Measurements from ENCODE around the gene GIMAP7.
"Not testable (repeated sequence)": the region's sequence is repeated elsewhere in the genome, so short reads cannot be mapped to it uniquely, and the experiment has no call there.

GIMAP7 gene

DNA sequence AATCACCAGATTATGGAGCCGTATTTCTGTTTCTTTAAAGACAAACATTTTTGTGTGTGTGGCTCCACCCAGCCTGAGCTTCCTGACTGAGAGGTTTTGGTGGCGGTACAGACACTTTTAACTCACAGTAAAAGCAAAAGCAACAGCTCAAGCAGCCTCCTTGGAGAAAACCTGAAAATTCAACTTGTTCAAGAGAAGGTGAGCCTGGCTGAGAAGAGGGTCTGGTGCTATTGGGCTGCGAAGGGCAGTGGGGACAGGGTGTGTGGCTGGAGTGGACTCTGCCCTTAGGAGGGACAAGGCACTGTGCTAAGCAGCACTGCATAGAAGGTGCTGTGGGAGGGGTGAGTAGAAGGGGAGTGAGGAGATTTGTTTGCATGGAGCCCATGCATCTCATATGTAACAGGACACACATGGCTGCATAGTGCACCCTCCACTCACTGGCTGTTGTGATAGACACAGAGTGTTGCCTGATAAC is at the start of gene GIMAP7:
Gene GIMAP7 (plus strand): TSS at position 125 of the 475 bp plus-strand sequence. CDS start 5,103 bp downstream, outside the sequence.
- DNase-seq: peak; percentile 46 to 54

DNA sequence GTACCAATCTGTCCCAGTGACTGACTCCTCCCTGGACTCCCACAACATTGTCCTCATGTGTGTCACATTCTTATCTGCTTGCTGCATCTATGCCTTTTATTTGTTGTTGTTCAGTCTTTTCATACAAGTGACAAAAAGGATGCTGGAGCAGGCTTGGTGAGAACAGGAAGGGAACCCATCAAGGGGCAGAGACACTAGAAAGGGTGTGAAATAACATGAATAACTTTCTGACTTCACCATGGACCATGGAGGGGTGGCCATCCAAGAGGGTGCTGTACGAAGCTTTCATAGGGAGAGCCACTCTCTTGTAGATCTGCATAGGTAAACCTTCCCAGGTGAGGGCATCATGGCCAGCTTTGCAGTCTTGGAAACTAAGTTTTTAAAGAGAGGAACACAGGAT is 49.7 kb upstream of the GIMAP7 start:
- no peak for DNase-seq

DNA sequence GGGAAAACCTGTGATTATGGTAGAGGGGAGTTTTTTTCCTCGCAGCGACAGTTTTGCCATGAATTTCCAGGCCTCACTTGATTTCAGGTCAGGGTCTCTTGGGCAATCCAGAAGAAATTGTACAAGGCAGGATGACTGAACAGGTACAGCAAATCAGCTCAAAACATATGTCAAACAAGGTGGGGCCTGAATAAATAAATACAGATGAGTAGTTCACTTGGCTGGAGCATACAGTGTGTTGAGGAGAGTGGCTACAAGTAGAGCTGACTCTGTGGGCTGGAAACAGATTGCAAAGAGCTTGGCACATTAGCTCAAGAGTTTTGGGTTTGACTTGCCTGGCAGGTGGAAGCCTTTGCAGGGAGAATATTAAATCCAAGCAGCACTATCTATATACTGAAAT is 49.3 kb upstream of the GIMAP7 start:
- no peak for DNase-seq

DNA sequence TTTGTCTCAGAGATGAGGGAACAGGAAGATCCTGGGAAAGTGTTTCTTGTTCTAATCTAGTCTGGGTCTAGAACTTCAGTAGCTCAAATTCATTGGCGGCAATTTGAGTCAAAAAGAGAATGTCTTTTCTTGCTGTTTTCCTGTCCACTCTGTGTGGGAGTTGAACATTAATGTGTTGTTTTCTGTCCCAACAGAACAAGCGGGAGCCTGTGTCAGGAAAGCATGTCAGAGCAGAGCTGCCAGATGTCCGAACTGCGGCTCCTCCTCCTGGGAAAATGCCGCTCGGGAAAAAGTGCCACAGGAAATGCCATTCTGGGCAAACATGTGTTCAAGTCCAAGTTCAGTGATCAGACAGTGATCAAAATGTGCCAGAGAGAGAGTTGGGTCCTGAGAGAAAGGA is 48.2 kb upstream of the GIMAP7 start:
- DNase-seq: no peak

DNA sequence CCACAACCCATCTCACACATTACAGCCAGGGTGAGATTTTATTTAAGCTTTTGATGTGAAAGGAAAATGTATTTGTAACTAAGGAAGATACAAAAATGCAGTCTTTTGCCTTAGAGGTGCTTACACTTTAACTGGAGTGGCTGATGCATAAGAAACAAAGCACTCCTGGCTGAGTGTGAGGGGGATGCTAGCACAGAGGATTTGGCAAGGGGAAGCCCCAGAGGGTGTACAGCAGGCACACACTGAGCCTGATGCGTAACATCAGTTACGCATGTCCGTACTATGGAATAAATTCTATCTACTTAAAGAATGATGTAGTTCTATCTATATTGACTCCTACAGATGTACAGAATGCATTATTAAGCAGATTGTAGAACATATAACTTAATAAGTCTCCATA is 46.4 kb upstream of the GIMAP7 start:
- no peak for DNase-seq

DNA sequence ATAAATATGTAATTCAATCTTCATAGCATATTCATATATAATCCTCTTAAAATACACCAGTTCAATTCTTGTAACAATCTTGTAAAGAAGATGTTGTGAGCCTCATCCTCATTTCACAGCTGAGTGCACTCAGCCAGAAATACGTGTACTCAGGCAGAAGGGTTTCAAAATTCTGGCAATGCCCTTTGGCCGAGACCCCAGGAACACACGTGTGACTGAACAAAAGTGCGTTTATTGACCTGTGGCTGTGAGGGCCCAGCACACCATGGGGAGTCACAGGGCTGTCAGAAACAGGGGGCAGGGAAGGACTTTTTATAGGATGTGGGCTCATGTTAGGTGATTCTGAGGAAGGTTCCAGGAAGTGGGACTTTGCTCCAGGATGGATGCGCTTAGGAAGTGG is 42.8 kb upstream of the GIMAP7 start:
- no peak for DNase-seq

DNA sequence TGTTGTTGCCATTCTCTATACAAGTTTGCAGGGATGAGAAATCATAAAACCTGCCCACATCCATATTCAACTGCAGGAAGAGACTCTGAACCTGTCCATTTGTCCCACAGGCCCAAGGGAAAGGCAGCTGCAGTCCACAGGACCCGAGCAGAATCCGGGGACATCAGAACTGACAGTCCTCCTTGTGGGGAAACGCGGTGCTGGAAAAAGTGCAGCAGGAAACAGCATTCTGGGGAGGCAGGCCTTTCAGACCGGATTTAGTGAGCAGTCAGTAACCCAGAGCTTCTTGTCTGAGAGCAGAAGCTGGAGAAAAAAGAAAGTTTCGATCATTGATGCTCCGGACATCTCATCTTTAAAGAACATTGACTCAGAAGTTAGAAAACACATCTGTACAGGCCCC is 40.8 kb upstream of the GIMAP7 start:
- DNase-seq: no peak

DNA sequence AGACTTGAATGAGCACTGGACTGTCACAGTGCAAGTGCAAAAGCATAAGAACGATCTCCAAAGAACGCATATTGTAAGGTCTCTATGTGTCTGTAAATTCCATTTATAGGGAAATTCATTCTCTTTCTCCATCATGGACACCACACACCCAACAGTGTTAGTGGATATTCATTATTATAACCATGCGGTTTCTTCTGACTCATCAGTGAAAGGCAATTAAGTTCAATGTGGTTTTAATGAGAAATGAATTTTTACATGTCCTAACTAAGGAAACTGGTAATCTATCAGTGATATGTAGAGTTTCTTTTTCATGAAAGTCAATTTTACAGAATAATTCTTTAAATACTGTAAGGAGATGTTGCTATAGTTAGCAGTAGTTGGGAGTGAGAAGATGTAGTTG is 38.4 kb upstream of the GIMAP7 start:
- no peak for DNase-seq

DNA sequence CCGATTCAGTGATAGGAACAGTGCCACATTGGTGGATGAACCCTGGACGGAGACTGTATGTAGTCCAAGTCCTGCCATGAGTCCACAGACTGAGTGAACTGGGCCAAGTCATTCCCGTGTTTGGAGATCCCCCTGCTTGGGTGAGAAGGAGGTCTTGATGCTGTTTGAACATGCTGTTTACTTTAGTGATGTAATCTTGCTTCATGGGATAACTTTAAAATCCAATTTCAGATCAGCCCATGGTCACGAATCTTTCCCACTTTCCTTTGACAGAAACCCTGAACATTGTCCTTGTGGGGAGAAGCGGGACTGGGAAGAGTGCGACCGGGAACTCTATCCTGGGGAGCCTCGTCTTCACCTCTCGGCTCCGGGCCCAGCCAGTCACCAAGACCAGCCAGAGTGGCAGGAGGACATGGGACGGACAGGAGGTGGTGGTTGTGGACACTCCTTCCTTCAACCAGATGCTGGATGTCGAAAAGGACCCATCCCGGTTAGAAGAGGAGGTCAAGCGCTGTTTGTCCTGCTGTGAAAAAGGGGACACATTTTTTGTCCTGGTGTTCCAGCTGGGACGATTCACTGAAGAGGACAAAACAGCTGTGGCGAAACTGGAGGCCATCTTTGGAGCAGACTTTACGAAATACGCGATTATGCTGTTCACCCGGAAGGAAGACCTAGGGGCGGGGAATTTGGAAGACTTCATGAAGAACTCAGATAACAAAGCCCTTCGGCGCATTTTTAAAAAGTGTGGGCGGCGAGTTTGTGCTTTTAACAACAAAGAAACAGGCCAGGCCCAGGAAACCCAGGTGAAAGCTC is 37.6 kb upstream of the GIMAP7 start:
- peak; percentile 41 to 49 for DNase-seq

DNA sequence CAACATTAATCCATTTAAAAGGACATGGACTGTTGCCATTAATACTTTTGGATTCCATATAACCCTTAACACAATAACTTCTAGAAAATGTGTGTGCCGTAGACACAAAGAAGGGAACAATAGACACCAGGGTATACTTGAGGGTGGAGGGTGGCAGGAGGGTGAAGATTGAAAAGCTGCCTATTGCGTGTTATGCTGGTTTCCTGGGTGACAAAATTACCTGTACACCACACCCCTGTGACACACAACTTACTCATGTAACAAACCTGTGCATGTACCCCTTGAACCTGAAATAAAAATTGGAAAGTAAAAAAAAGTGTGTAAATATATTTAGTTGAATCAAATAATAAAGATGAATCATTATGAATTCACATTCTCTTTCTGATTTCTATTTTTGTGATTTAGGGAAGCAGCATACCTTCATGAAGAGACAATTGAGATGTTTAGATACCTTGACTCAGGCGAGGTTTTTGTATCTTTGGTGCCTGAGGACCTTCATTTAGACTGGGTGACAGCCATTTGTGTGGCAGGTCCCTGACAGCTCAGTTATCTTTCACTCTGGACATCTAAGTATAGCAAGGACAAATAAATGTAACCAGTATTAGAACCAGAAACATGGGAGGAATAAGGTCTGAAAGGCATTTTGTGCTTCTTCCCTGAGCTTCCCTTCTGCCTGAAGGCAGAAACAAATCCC is 35.5 kb upstream of the GIMAP7 start:
- DNase-seq: no peak

DNA sequence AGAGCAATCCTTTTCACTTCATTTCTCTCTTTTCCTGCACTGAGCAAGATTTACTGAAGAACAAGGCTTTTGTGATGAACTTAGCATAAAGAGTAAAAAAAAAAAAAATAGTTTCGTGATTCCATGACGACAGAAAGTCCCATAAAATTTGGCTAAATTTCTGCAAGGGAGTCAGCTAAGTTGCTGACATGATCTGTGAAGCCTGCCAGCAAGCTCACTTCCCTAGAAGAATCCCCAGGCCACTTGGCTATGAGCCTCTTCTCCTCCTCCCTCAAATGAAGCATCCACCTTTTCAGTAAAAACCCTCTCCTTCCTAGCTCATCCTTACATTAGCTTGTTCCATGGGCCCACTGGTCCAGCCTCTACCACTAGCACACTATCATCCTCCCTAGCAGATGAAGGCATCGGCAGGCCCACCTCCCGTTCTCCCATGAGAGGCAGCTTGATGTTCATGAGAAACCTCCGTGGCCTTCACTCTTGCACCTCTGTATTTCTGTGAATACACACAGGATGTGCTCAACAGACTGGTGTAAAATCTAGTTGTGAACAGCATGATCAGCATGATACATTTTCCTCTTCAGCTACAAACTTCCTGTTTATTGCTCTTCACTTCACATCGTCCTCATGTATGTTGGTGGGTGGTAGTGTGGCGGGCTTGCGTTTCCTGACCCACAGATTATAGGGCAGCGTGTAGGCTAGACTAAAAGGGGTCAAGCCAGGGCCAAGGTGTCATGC is 33.3 kb upstream of the GIMAP7 start:
- peak in 1 of 2 experiments; percentile 27 for DNase-seq

DNA sequence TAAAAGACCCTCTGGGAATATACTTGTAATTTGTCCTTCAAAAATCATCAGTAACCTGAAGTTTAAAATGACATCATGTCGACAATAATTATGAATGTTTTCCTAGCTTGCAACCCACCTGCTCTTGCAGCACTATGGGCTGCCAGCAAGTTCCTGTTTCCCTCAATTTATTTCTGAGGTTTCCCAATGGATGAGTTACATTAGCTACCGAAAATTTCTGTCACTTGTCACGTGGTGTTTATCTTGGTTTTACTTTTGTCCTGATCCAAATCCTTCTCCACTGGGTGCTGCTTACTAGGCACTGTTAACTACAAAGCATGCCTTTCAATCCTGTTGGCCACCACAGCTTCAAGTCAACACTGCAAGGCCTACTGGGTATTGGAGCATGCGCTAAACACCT is 32.8 kb upstream of the GIMAP7 start:
- DNase-seq: no peak

DNA sequence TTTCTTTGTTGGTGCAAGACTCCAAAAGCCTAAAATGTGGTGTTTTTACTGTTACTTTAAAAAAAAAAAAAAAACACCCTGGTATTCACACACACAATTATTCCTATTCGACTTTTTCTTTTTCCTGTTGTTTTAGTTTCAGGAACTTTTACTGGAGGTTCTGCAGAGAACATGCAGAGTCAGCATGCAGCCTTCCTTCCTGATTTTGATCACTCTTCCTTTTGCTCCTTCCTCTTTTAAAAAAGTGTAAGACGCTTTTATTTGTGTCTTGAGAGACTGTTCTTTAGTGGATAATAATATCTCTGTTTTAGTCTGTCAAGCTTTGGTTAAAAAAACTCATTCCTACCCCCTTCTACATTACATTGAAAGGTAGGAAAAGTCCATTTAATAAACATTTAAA is 31.2 kb upstream of the GIMAP7 start:
- DNase-seq: not testable (repeated sequence)

DNA sequence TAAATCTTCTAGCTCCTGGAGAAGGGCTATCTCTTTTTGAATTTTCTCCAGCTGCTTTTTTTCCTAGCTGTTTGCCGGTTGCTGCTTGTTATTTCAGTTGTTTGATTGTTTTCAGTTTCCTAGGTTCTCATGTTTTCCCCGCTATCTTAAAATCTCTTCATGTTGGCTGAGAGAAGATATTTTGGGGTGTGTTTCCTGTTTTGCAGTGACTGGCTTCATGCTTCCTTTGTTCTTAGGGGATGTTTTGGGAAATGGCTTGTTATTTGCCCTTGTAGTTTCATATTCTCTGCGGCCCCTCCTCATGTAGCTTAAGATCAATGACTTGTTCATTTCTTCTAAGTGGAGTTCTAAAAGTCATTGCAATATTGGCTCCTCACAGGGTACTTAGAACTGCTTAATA is 30.6 kb upstream of the GIMAP7 start:
- DNase-seq: not testable (repeated sequence)

DNA sequence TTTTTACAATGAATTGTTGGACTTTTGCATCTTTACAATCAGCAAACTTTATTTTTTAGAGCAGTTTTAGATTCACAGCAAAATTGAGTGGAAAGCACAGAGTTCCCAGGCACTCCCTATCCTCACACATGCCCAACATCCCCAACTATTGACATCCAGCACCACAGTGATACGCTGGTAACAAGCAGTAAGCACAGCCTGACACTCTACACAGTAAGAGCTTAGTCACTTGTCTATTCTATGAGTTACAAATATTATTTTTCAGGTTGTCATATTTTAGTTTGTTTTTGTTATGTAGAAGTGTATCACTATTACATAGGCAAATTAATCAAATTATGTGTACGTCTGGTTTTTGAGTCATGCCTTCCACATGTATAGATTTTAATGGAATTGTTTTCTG is 27.0 kb upstream of the GIMAP7 start:
- DNase-seq: no peak

DNA sequence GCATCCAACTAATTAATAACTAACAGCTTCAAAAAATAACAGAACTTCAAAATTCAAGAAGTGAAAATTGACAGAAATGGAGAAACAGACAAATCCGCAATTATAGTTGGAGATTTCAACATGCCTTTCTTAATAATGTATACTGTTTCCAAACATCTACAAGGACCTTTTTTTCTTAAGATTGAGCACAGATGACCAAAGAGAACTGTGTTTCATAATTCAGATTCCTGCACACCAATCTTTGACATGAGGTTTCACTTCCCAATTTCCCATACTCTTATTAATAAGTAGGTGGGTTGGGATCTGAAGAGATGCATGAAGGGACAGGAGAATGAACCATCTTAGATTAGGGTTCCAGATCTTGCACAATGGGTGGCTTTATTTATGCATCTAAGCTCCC is 24.9 kb upstream of the GIMAP7 start:
- DNase-seq: no peak

DNA sequence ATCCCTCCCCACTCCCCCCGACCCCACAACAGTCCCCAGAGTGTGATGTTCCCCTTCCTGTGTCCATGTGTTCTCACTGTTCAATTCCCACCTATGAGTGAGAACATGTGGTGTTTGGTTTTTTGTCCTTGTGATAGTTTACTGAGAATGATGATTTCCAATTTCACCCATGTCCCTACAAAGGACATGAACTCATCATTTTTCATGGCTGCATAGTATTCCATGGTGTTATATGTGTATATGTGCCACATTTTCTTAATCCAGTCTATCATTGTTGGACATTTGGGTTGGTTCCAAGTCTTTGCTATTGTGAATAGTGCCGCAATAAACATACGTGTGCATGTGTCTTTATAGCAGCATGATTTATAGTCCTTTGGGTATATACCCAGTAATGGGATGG is 21.2 kb upstream of the GIMAP7 start:
- not testable (repeated sequence) for DNase-seq

DNA sequence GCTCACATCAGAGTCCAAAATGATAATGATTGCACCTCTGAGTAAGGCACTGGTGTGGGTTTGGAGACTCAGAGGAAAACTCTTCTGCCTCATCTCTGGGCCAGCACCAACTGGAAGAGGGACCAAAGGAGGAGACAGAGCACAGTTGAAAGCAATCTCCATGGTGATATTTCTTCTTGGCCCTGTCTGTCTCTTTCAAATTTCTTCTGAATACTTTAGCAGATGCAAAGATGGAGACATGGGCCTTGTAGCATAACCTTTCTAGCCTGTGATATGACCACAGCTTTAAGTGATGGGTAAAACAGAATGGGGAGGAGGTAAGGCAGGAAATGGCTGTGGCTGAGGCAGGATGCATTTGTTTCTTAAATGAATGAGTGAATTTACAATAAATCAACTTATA is 12.2 kb upstream of the GIMAP7 start:
- peak in 1 of 2 experiments; percentile 35 for DNase-seq

DNA sequence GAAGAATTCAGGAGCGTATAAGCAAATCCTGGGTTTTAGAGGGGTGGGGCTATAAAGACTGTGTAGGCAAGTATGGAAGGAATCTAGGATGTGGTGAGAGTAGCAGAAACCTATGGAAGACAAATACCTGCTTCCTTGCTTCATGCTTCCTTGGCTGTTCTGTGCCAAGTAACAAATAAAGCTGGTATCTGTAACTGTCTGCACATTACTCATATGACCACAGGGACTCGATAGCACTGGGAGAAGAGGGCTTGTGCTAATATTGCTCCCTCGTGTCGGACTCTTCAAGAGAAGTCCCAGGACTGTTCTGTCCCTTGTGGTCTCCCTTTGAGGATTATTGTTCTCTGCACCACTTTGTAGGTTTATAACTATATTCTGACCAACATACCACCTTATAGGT is 11.5 kb upstream of the GIMAP7 start:
- DNase-seq: no peak

DNA sequence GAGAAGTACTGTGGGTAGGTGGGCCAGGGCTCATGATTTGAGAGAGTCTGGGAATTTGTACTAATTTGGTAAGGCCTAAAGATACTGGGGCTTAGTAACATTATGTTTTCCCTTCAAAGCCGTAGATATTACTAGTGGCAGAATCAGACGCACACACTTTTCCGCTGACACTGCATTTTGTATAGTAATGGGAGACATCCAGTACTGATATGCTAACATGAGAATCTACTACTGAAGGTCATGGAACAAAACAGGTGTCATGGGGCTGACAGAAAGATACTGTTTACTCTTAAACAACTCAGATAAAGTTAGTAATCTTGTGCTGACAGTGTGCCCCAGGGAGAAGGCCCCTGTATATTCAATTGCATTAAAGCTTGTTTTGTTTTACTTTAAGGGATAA is 11.1 kb upstream of the GIMAP7 start:
- peak; percentile 42 to 43 for DNase-seq

DNA sequence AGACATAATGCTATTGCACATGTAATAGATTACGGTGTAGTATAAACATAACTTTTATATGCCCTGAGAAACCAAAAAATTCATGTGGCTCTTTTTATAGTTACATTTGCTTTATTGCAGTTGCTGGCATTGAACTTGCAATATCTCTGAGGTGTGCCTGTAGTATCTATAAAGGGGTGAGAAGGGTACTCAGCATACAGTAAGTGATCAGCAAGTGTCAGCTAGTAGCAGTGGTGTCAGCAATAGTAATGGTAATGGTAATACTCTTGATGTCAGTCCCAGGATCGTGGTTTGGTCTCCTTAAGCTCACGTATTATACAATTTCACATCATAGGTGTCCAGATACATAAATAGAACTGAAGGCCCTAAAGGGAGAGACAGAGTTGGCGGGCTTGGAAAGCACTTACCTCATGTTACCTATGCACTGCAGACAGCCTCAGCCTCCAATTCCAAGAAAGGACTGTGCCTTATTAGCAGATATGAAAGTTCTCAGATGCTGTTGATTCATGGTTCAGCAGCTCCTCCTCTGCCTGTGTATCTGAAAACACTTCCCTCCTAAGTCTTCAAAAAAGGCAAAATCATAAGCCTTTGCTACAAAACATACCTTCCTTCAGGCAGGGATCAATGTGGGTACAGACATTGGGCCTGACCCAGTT is 6.6 kb upstream of the GIMAP7 start:
- peak in 1 of 2 experiments; percentile 35 for DNase-seq

DNA sequence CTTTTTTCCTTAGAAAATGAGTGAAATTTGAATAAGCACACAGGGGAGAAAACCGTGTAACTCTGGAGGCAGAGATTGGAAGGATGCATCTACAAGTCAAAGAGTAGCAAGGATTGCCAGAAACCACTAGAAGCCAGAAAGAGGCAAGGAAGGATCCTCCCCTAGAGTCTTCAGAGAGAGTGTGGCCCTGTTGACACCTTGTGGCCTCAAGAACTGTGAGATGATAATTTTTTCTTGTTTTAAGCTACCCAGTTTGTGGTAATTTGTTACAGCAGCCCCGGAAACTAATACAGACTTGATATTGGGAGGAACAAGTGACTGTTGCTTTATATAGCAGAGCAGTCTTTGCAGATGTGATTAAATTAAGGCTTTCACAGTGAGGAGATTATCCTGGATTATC is 3.6 kb upstream of the GIMAP7 start:
- DNase-seq: no peak

DNA sequence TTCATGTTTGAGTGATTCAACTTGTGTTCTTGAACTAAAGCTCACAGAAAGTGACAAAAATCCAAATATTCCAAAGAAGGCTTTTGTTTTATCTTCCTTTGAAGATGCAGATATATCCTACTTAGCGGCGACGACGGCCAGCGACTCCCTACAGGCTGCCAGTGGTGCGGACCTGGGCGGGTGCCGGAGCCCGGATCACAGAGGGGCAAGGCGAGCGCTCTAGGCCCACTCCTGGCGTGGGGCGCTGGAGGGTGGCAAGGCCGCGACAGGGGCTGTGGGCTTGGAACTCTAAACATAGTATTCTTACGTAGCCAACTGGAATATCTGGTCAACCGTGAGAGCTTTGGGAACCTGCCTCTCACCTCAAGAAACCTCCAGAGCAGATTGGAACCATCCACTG is 914 bp upstream of the GIMAP7 start:
- no peak for DNase-seq

Data from activated CD4-positive, alpha-beta T cell treated with anti-CD3 and anti-CD28 coated beads, Interleukin-2, amount 50 U/mL, for 4 hours (primary cell).